ENCODE measurements around the gene RTTN.

Gene RTTN

DNA sequence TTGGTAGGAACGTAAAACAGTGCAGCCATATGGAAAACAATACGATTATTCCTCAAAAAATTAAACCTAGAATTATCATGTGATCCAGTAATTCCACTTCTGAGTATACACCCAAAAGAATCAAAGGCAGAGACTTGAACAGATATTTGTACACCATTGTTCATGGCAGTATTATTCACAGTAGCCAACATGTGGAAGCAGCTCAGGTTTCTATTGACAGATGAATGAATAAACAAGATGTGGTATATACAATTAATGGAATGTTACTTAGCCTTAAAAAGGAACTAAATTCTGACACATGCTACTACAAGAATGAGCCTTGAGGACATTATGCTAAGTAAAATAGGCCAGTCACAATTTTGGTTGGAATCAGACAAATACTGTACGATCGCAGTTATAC is 14.2 kb upstream of the RTTN start:
- no peak for TF ChIP-seq MYC (IDR thresholded peaks at IDR 0.05; ENCODE audit: low read depth, low read length)
- TF ChIP-seq POLR2A (IDR thresholded peaks at IDR 0.05; ENCODE audit: extremely low read depth, insufficient read length): no peak
- DNase-seq (ENCODE audit: low read depth): no peak

DNA sequence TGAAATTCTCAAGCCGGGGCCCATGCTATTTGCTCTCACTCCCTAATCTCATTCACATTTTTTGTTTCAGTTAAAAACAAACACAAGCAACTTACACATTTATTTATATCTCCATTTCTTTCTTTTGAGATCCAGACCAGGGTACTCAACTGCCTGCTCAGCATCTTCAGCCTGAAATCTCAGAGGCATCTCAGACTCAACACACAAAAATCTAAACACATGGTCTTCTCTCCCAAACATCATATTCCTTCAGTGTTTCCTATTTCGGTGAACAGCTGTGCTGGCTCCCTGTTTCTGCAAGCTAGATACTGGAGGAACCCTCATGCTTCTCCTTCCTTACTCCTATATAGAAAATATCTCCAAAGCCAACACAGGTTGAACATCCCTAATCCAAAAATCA is 11.3 kb upstream of the RTTN start:
- DNase-seq (ENCODE audit: low read depth): no peak
- no peak overlapping the region for H3K4me3 ChIP-seq (ENCODE audit: low read depth, low read length)
- TF ChIP-seq, protein P1, sequence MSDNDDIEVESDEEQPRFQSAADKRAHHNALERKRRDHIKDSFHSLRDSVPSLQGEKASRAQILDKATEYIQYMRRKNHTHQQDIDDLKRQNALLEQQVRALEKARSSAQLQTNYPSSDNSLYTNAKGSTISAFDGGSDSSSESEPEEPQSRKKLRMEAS (IDR thresholded peaks at IDR 0.05; ENCODE audit: low read depth, low read length): no peak
- TF ChIP-seq, protein P2, sequence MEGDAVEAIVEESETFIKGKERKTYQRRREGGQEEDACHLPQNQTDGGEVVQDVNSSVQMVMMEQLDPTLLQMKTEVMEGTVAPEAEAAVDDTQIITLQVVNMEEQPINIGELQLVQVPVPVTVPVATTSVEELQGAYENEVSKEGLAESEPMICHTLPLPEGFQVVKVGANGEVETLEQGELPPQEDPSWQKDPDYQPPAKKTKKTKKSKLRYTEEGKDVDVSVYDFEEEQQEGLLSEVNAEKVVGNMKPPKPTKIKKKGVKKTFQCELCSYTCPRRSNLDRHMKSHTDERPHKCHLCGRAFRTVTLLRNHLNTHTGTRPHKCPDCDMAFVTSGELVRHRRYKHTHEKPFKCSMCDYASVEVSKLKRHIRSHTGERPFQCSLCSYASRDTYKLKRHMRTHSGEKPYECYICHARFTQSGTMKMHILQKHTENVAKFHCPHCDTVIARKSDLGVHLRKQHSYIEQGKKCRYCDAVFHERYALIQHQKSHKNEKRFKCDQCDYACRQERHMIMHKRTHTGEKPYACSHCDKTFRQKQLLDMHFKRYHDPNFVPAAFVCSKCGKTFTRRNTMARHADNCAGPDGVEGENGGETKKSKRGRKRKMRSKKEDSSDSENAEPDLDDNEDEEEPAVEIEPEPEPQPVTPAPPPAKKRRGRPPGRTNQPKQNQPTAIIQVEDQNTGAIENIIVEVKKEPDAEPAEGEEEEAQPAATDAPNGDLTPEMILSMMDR (IDR thresholded peaks at IDR 0.05; ENCODE audit: low read depth, low read length): no peak
- no peak for TF ChIP-seq POLR2A (IDR thresholded peaks at IDR 0.05; ENCODE audit: extremely low read depth, insufficient read length)
- TF ChIP-seq MYC (IDR thresholded peaks at IDR 0.05; ENCODE audit: low read depth, low read length): no peak

More for the DNA sequence above, 14.2 kb upstream of the RTTN start:
- no peak overlapping the region for H3K4me3 ChIP-seq (ENCODE audit: low read depth, low read length)

DNA sequence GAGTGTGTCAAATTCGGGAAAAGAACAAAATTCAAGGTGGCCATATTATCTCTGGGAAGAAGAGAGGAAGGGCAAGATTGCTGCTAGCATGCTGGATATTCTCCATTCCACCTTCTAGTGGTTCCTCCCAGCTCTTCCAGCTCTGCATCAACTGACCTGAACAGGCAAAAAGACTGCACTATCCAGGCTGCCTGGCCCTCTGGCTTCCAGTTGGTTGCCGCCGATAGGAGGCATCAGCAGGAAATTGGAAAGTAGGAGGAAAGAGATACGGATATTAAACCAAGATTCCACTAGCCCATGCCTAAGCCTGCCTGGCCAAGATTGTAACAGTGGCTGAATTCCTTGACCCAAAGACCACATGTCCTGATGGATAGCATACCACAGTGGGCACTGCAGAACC is 1.7 kb upstream of the RTTN start:
- TF ChIP-seq MYC (IDR thresholded peaks at IDR 0.05; ENCODE audit: low read depth, low read length) (no peak), POLR2A (IDR thresholded peaks at IDR 0.05; ENCODE audit: extremely low read depth, insufficient read length) (no peak)
- TF ChIP-seq, protein P2 (IDR thresholded peaks at IDR 0.05; ENCODE audit: low read depth, low read length): no peak
- TF ChIP-seq, protein P1 (IDR thresholded peaks at IDR 0.05; ENCODE audit: low read depth, low read length): no peak
- no peak overlapping the region for H3K4me3 ChIP-seq (ENCODE audit: low read depth, low read length)
- no peak for DNase-seq (ENCODE audit: low read depth)

DNA sequence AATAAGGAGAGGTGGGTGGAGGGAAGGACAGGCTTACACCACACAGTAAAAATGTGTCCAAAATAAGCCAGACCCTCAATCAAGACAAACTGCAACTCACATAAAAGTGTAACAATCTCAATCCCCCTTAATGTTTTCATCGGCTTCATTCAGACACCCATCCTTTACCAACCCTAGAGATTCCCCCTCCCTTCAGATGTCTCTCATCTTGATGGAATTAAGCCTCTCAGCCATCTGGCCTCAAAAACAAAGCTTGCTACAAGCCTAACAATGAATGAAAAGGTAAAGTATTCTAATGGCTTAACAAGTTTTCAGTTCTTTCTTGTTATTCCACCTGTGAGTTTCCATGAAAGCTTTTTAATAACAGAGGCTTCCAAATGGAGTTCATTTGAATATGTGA is 5.2 kb downstream of the RTTN start:
- no peak overlapping the region for H3K4me3 ChIP-seq (ENCODE audit: low read depth, low read length)
- TF ChIP-seq POLR2A (IDR thresholded peaks at IDR 0.05; ENCODE audit: extremely low read depth, insufficient read length) (no peak), MYC (IDR thresholded peaks at IDR 0.05; ENCODE audit: low read depth, low read length) (no peak)
- TF ChIP-seq, protein P2 (IDR thresholded peaks at IDR 0.05; ENCODE audit: low read depth, low read length): no peak
- TF ChIP-seq, protein P1 (IDR thresholded peaks at IDR 0.05; ENCODE audit: low read depth, low read length): no peak
- DNase-seq (ENCODE audit: low read depth): no peak

DNA sequence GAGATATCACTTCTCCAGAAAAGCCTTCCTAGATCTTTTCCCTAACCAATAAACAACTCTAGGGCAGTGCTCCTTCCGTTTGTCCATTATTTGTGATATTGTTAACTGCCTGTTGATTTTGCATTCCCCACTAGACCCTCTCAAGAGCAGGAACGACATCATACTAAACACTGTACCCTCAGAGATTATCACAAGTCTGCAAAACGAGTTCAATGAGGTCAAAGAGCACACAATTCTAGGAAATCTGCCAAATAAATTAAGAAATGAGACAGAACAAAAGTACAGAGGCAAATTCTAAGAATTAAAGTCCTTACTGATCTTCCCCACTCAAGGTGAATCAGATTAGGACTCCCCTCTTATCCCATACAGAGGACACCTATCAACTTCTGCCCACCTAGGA is 7.6 kb downstream of the RTTN start:
- TF ChIP-seq POLR2A (IDR thresholded peaks at IDR 0.05; ENCODE audit: extremely low read depth, insufficient read length) (no peak), MYC (IDR thresholded peaks at IDR 0.05; ENCODE audit: low read depth, low read length) (no peak)
- TF ChIP-seq, protein P1 (IDR thresholded peaks at IDR 0.05; ENCODE audit: low read depth, low read length): no peak
- TF ChIP-seq, protein P2 (IDR thresholded peaks at IDR 0.05; ENCODE audit: low read depth, low read length): no peak
- no peak overlapping the region for H3K4me3 ChIP-seq (ENCODE audit: low read depth, low read length)
- DNase-seq (ENCODE audit: low read depth): no peak

DNA sequence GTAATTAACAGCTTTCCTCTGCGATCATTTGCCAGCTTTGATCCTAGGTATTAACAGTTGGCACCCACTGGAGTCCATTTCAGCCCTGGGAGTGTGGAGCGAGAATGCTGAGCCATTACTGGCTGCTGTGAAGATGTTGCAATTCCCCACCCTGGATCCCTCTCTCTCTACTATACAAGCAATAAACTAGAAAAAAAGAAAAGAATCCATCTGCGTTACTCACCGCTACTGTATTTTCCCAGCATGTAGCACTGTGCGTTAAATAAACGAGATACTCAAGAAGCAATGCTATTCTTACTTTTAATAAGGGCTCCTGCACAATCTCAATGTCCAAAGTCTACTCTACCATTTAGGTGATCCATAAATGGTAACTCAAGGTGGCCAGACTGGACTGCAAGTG is 8.5 kb downstream of the RTTN start:
- no peak overlapping the region for H3K4me3 ChIP-seq (ENCODE audit: low read depth, low read length)
- no peak for TF ChIP-seq MYC (IDR thresholded peaks at IDR 0.05; ENCODE audit: low read depth, low read length)
- TF ChIP-seq, protein P1 (IDR thresholded peaks at IDR 0.05; ENCODE audit: low read depth, low read length): no peak
- no peak for TF ChIP-seq POLR2A (IDR thresholded peaks at IDR 0.05; ENCODE audit: extremely low read depth, insufficient read length)
- TF ChIP-seq, protein P2 (IDR thresholded peaks at IDR 0.05; ENCODE audit: low read depth, low read length): no peak
- no peak for DNase-seq (ENCODE audit: low read depth)
